Activated CD4-positive, alpha-beta memory T cell treated with anti-CD3 and anti-CD28 coated beads for 36 hours (primary cell): Measurements from ENCODE around the gene GAL3ST2. TPM values are rescaled to one million over a fixed set of nuclear protein-coding genes. Genes with fewer than 3 reads are reported as not detected.
"Not testable (repeated sequence)": the region's sequence is repeated elsewhere in the genome, so short reads cannot be mapped to it uniquely, and the experiment has no call there.

Experiments used
- CTCF ChIA-PET: fragments of 350-600 bp; sonication (Branson Sonifier 250); formaldehyde crosslinking; loops from one replicate; lab custom pipeline; 2021; ENCODE audit warnings: antibody characterized with exemption, inconsistent platforms; lab: Charles Lee
- POLR2A ChIA-PET: fragments of 350-600 bp; sonication (Branson Sonifier 250); formaldehyde crosslinking; loops from one replicate; lab custom pipeline; 2021; ENCODE audit warnings: antibody characterized with exemption; lab: Charles Lee
- DNase-seq: peaks from one replicate; pipeline ENCODE4 v3.0.0-alpha.2; 2020
- H3K27ac Mint-ChIP-seq: one replicate; pipeline ENCODE4 v1.8.0; 2021; ENCODE audit warnings: mixed read lengths
- H3K27me3 Mint-ChIP-seq: one replicate; pipeline ENCODE4 v1.8.0; 2021; ENCODE audit warnings: mixed read lengths
- H3K36me3 Mint-ChIP-seq: one replicate; pipeline ENCODE4 v1.8.0; 2021; ENCODE audit warnings: mixed read lengths
- H3K4me1 Mint-ChIP-seq: one replicate; pipeline ENCODE4 v1.8.0; 2021; ENCODE audit warnings: low read depth, mixed read lengths
- H3K4me3 Mint-ChIP-seq: one replicate; pipeline ENCODE4 v1.8.0; 2021; ENCODE audit warnings: mild to moderate bottlenecking, mixed read lengths
- H3K9me3 Mint-ChIP-seq: one replicate; pipeline ENCODE4 v1.8.0; 2021; ENCODE audit warnings: mixed read lengths
- intact Hi-C: fragments of 100-400 bp; cut with micrococcal nuclease; formaldehyde crosslinking; loops from one replicate; pipeline ENCODE4 v1.15.1; 2023
- total RNA-seq, 2 experiments: library from RNA; stranded (reverse); gene quantifications; one replicate each; pipeline ENCODE4 v1.2.3, GENCODE V29; 2021

GAL3ST2 gene
- total RNA-seq, 2 experiments from 2014 or later, result 0.65 to 0.93 TPM

GRCh38 chr2:241814643-241815476 is 38.2 kb downstream of the GAL3ST2 start:
- H3K4me1 Mint-ChIP-seq, result peaks cover 9% of the 10 kb centered on the region
- no peaks in the 10 kb centered on the region for H3K36me3 Mint-ChIP-seq
- H3K27ac Mint-ChIP-seq, result no peak overlapping the region
- CTCF ChIA-PET, result no interaction called here
- no peak overlapping the region for H3K4me3 Mint-ChIP-seq
- H3K27me3 Mint-ChIP-seq, result no peaks in the 10 kb centered on the region
- intact Hi-C loops, result no loop called here
- peak; percentile 4 for DNase-seq
- POLR2A ChIA-PET, result no interaction called here
- H3K9me3 Mint-ChIP-seq, result no peaks in the 10 kb centered on the region

GRCh38 chr2:241815477-241816430 is 39.1 kb downstream of the GAL3ST2 start:
- ChIA-PET POLR2A (no interaction called here), CTCF (no interaction called here)
- Mint-ChIP-seq H3K4me3 (no peak overlapping the region), H3K9me3 (no peaks in the 10 kb centered on the region), H3K4me1 (peaks cover 9% of the 10 kb centered on the region), H3K36me3 (no peaks in the 10 kb centered on the region), H3K27ac (no peak overlapping the region), H3K27me3 (no peaks in the 10 kb centered on the region)
- intact Hi-C loops, result no loop called here
- peak; percentile 5 for DNase-seq

- intact Hi-C loops, result no loop called here
These were observed 40.0 kb downstream of the GAL3ST2 start for GRCh38 chr2:241816431-241817121.

GRCh38 chr2:241817126-241817820 is 40.7 kb downstream of the GAL3ST2 start:
- CTCF ChIA-PET, result no interaction called here
- H3K4me1 Mint-ChIP-seq, result peaks cover 16% of the 10 kb centered on the region
- no peaks in the 10 kb centered on the region for H3K36me3 Mint-ChIP-seq
- DNase-seq, result peak; percentile 17
- H3K9me3 Mint-ChIP-seq, result no peaks in the 10 kb centered on the region
- intact Hi-C loops, result no loop called here
- POLR2A ChIA-PET, result no interaction called here
- no peaks in the 10 kb centered on the region for H3K27me3 Mint-ChIP-seq
- no peak overlapping the region for H3K4me3 Mint-ChIP-seq
- H3K27ac Mint-ChIP-seq, result no peak overlapping the region

More at GRCh38 chr2:241816431-241817121, 40.0 kb downstream of the GAL3ST2 start:
- no peaks in the 10 kb centered on the region for H3K9me3 Mint-ChIP-seq
- H3K4me1 Mint-ChIP-seq, result peaks cover 13% of the 10 kb centered on the region
- no peak overlapping the region for H3K4me3 Mint-ChIP-seq
- no peaks in the 10 kb centered on the region for H3K36me3 Mint-ChIP-seq
- ChIA-PET CTCF (no interaction called here), POLR2A (no interaction called here)
- peak; percentile 3 for DNase-seq
- no peaks in the 10 kb centered on the region for H3K27me3 Mint-ChIP-seq
- no peak overlapping the region for H3K27ac Mint-ChIP-seq

- H3K27me3 Mint-ChIP-seq, H3K9me3 Mint-ChIP-seq, CTCF ChIA-PET, H3K27ac Mint-ChIP-seq, intact Hi-C loops, H3K4me3 Mint-ChIP-seq, DNase-seq, H3K36me3 Mint-ChIP-seq, POLR2A ChIA-PET: not testable (repeated sequence)
- peaks cover 21% of the 10 kb centered on the region for H3K4me1 Mint-ChIP-seq
These were observed 41.2 kb downstream of the GAL3ST2 start for GRCh38 chr2:241817821-241818215.

- ChIA-PET CTCF (no interaction called here), POLR2A (no interaction called here)
- H3K4me3 Mint-ChIP-seq, result no peak overlapping the region
- no peak overlapping the region for H3K27ac Mint-ChIP-seq
- H3K36me3 Mint-ChIP-seq, result peaks cover 2% of the 10 kb centered on the region
- H3K27me3 Mint-ChIP-seq, result no peaks in the 10 kb centered on the region
- DNase-seq, result peak; percentile 2
- H3K9me3 Mint-ChIP-seq, result no peaks in the 10 kb centered on the region
- intact Hi-C loops, result no loop called here
- peaks cover 24% of the 10 kb centered on the region for H3K4me1 Mint-ChIP-seq
These were observed 41.8 kb downstream of the GAL3ST2 start for GRCh38 chr2:241818229-241818942.

- intact Hi-C loops, result no loop called here
- DNase-seq, result peak; percentile 4
- H3K4me1 Mint-ChIP-seq, result peaks cover 23% of the 10 kb centered on the region
- peaks cover 3% of the 10 kb centered on the region for H3K27me3 Mint-ChIP-seq
- ChIA-PET CTCF (no interaction called here), POLR2A (no interaction called here)
- H3K27ac Mint-ChIP-seq, result no peak overlapping the region
- H3K36me3 Mint-ChIP-seq, result peaks cover 3% of the 10 kb centered on the region
- H3K4me3 Mint-ChIP-seq, result no peak overlapping the region
- H3K9me3 Mint-ChIP-seq, result peaks cover 4% of the 10 kb centered on the region
These were observed 42.3 kb downstream of the GAL3ST2 start for GRCh38 chr2:241818943-241819270.

GRCh38 chr2:241819947-241820624 is 43.5 kb downstream of the GAL3ST2 start:
- peaks cover 21% of the 10 kb centered on the region for H3K4me1 Mint-ChIP-seq
- H3K36me3 Mint-ChIP-seq, H3K27me3 Mint-ChIP-seq, H3K27ac Mint-ChIP-seq, POLR2A ChIA-PET, H3K9me3 Mint-ChIP-seq, H3K4me3 Mint-ChIP-seq, intact Hi-C loops: not testable (repeated sequence)
- DNase-seq, result peak; percentile 5
- CTCF ChIA-PET, result interaction anchor here (0.8 kb wide), 1 partner anchor 373 kb away, joined by 3 read pairs; no protein-coding TSS in a partner anchor

GRCh38 chr2:241820625-241821384 is 44.2 kb downstream of the GAL3ST2 start:
- H3K4me1 Mint-ChIP-seq, result peaks cover 21% of the 10 kb centered on the region
- ChIA-PET CTCF (interaction anchor here (0.8 kb wide), 1 partner anchor 374 kb away, joined by 3 read pairs; no protein-coding TSS in a partner anchor), POLR2A (no interaction called here)
- intact Hi-C loops, result no loop called here
- H3K4me3 Mint-ChIP-seq, result no peak overlapping the region
- H3K27ac Mint-ChIP-seq, result peak overlapping the region; percentile 64
- H3K36me3 Mint-ChIP-seq, result peaks cover 3% of the 10 kb centered on the region
- DNase-seq, result peak; percentile 5
- peaks cover 11% of the 10 kb centered on the region for H3K9me3 Mint-ChIP-seq
- H3K27me3 Mint-ChIP-seq, result peaks cover 5% of the 10 kb centered on the region

GRCh38 chr2:241821460-241822263 is 45.0 kb downstream of the GAL3ST2 start:
- Mint-ChIP-seq H3K27me3 (peaks cover 5% of the 10 kb centered on the region), H3K4me1 (peaks cover 21% of the 10 kb centered on the region), H3K9me3 (peaks cover 18% of the 10 kb centered on the region), H3K4me3 (peak overlapping the region; percentile 51), H3K36me3 (peaks cover 8% of the 10 kb centered on the region), H3K27ac (peak overlapping the region; percentile 64)
- POLR2A ChIA-PET, result no interaction called here
- intact Hi-C loops, result no loop called here
- DNase-seq, result peak; percentile 26
- CTCF ChIA-PET, result no interaction called here
